Ovary (tissue), 9 donors: ENCODE results near the gene PTPRN2. TPM values are rescaled to one million over a fixed set of nuclear protein-coding genes. Genes with fewer than 3 reads are reported as not detected.

ENCODE experiments used
- DNase-seq, 5 donors: peaks; one replicate each; pipeline ENCODE4 v3.0.0-alpha.2; 2019 to 2020
- H3K27ac ChIP-seq, 2 donors: fragments of 200-600 bp; one replicate each; pipeline versions ENCODE4 v1.5.1 to v1.8.0; 2019 to 2022
- H3K27me3 ChIP-seq: fragments of 200-600 bp; one replicate; pipeline ENCODE4 v1.8.0; 2022
- H3K36me3 ChIP-seq: fragments of 200-600 bp; sonication (generic); one replicate; pipeline ENCODE4 v1.5.1; 2019
- H3K4me1 ChIP-seq: one replicate; pipeline ENCODE4 v1.8.1; 2013; ENCODE audit warnings: mild to moderate bottlenecking, moderate library complexity; ENCODE audit not compliant: insufficient read depth
- H3K4me3 ChIP-seq: fragments of 200-600 bp; sonication (generic); one replicate; pipeline ENCODE4 v1.5.1; 2017
- H3K9me3 ChIP-seq, 2 donors: fragments of 200-600 bp in 1 of 2; sonication (generic) in 1 of 2; one replicate each; pipeline versions ENCODE4 v1.5.1 to v1.8.1; 2013 to 2019; ENCODE audit warnings: mild to moderate bottlenecking in 1 of 2, moderate library complexity in 1 of 2
- CTCF ChIP-seq, 3 donors: fragments of 450-650 bp in 2 of 3; fragments of 200-600 bp in 1 of 3; IDR thresholded peaks; one replicate each; pipeline versions ENCODE4 v1.5.1 to v1.8.0; 2016 to 2022; ENCODE audit warnings: antibody characterized with exemption in 3 of 3, mild to moderate bottlenecking in 1 of 3
- EP300 ChIP-seq: sonication (generic); formaldehyde crosslinking; IDR thresholded peaks from one replicate; pipeline ENCODE4 v1.6.1; 2017; ENCODE audit warnings: antibody characterized with exemption
- POLR2A ChIP-seq: fragments of 450-650 bp; IDR thresholded peaks from one replicate; pipeline ENCODE4 v1.6.1; 2017; ENCODE audit warnings: antibody characterized with exemption, mild to moderate bottlenecking, moderate library complexity
- WGBS, 3 donors: extraction: QIAGEN DNeasy Blood & Tissue Kit in 1 of 3; methylation state at CpG; one replicate each; pipeline versions ENCODE4 v1.1.5 to v1.1.7; 2013 to 2017; 5-methylcytosine and 5-hydroxymethylcytosine counted together
- intact Hi-C, 4 donors: fragments of 100-400 bp; cut with DNase I; formaldehyde crosslinking; loops; one replicate each; pipeline versions ENCODE4 v1.11.0 to v1.15.1; 2022 to 2023
- polyA plus RNA-seq, 2 donors: library from polyadenylated mRNA; stranded (reverse); fragments of 200-250 nt in 1 of 2; fragments of 350-450 nt in 1 of 2; fragmentation: Illumina TruSeq in 1 of 2; extraction: RNeasy Lipid Tissue Mini Kit (QIAGEN cat#74804) in 1 of 2; gene quantifications; one replicate each; pipeline ENCODE4 v1.2.3, GENCODE V29; 2013 to 2014
- total RNA-seq, 7 donors: library from RNA; depleted of rRNA in 2 of 7; stranded (reverse); fragments of >200 nt in 2 of 7; fragmentation: NEBNext Ultra II Directional in 3 of 7; extraction: Animal tissue kit (Norgen Biotek cat#: 25700) in 3 of 7; gene quantifications; one replicate each; pipeline versions ENCODE4 v1.1.0 to v1.2.4, GENCODE V29; 2016 to 2023
- donor health status: DM: no; HTN: no; CAD: no; lungs with moderate emphysema.
- donor health status: DM: no; HTN: no; CAD: no.
- donor health status: Bipolar disorder and iron deficiency.
- donor health status: DM: yes; HTN: yes; CAD: no.
- donor health status: DM: no; HTN: no; CAD: no.
- donor health status: DM: yes; HTN: yes; CAD: no.

PTPRN2 gene
- total and polyA plus RNA-seq, 9 donors, result 3.5 to 11.1 (median 5.9) TPM

GRCh38 chr7:158463317-158463716 lies 124.3 kb downstream of the PTPRN2 start:
- intact Hi-C loops, result no loop called here
- H3K27me3 ChIP-seq, result no peaks in the 10 kb centered on the region
- H3K4me3 ChIP-seq, result no peak overlapping the region
- H3K9me3 ChIP-seq, result no peaks in the 10 kb centered on the region
- TF ChIP-seq POLR2A, result no peak
- no peak for TF ChIP-seq EP300
- TF ChIP-seq CTCF (IDR thresholded peaks at IDR 0.05), result no peak
- H3K4me1 ChIP-seq, result no peaks in the 10 kb centered on the region
- no peak for DNase-seq
- 82 to 91% (median 90%) methylated on average over 4 of the region's 4 CpGs for WGBS, 3 donors
- no peak overlapping the region for H3K27ac ChIP-seq
- H3K36me3 ChIP-seq, result no peaks in the 10 kb centered on the region

- WGBS, 3 donors, result 74 to 84% (median 82%) methylated on average over 11 of the region's 11 CpGs
Measured at GRCh38 chr7:158461824-158462223, 125.8 kb downstream of the PTPRN2 start.

GRCh38 chr7:158460665-158461064 lies 127.0 kb downstream of the PTPRN2 start:
- intact Hi-C loops, result no loop called here
- H3K27me3 ChIP-seq, result no peaks in the 10 kb centered on the region
- no peaks in the 10 kb centered on the region for H3K36me3 ChIP-seq
- no peak overlapping the region for H3K4me3 ChIP-seq
- 47 to 59% (median 58%) methylated on average over 6 of the region's 6 CpGs for WGBS, 3 donors
- no peaks in the 10 kb centered on the region for H3K9me3 ChIP-seq
- H3K27ac ChIP-seq, result no peak overlapping the region
- TF ChIP-seq CTCF (IDR thresholded peaks at IDR 0.05) (no peak), EP300 (no peak), POLR2A (no peak)
- no peaks in the 10 kb centered on the region for H3K4me1 ChIP-seq
- DNase-seq, result no peak

More at GRCh38 chr7:158461824-158462223, 125.8 kb downstream of the PTPRN2 start:
- no peak overlapping the region for H3K27ac ChIP-seq
- no peaks in the 10 kb centered on the region for H3K4me1 ChIP-seq
- no peak for TF ChIP-seq POLR2A
- TF ChIP-seq CTCF (IDR thresholded peaks at IDR 0.05), result no peak
- TF ChIP-seq EP300, result no peak
- no peak for DNase-seq
- intact Hi-C loops, result no loop called here
- no peaks in the 10 kb centered on the region for H3K27me3 ChIP-seq
- H3K36me3 ChIP-seq, result no peaks in the 10 kb centered on the region
- H3K4me3 ChIP-seq, result no peak overlapping the region
- H3K9me3 ChIP-seq, result no peaks in the 10 kb centered on the region

GRCh38 chr7:158458716-158459282 lies 128.8 kb downstream of the PTPRN2 start:
- Histone ChIP-seq H3K27me3 (no peaks in the 10 kb centered on the region), H3K9me3 (no peaks in the 10 kb centered on the region), H3K27ac (no peak overlapping the region), H3K4me1 (no peaks in the 10 kb centered on the region), H3K4me3 (no peak overlapping the region), H3K36me3 (no peaks in the 10 kb centered on the region)
- TF ChIP-seq CTCF (IDR thresholded peaks at IDR 0.05) (no peak), POLR2A (no peak), EP300 (no peak)
- WGBS, 3 donors, result 81 to 89% (median 82%) methylated on average over 13 of the region's 13 CpGs
- no peak for DNase-seq
- intact Hi-C loops, result no loop called here
